ENCODE results near the gene PTPA.
"Not testable (repeated sequence)": the region's sequence is repeated elsewhere in the genome, so short reads cannot be mapped to it uniquely, and the experiment has no call there.

The PTPA gene

GRCh38 chr9:129178568-129179382, 67.6 kb downstream of the PTPA start:
- DNase-seq = no peak

DNA sequence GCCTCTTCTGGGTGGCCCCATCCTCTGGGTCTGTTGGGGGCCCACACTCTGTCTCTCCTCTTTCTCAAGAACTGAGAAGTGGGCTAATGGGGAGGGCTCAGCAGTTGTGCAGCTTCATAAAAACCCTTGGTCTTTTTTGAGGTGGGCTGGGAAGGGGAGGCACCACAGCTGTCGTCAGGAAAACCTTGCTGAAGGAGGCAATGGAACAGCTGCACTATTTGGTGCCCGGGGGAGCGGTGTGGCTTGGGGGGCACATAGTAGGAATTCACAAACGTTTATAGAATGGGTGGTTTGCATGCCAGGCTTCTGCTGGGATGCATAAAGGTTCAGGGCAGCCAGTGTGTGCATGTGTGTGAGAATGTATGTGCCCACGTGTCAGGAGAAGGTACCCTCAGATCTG, 70.0 kb downstream of the PTPA start:
- DNase-seq = no peak

GRCh38 chr9:129182122-129182521, 70.9 kb downstream of the PTPA start:
- DNase-seq = no peak

- DNase-seq = no peak
These were observed 71.6 kb downstream of the PTPA start for GRCh38 chr9:129182625-129183494.

- no peak for DNase-seq
These were observed 72.4 kb downstream of the PTPA start for GRCh38 chr9:129183495-129184218.

GRCh38 chr9:129184219-129184524, 73.0 kb downstream of the PTPA start:
- no peak for DNase-seq

DNA sequence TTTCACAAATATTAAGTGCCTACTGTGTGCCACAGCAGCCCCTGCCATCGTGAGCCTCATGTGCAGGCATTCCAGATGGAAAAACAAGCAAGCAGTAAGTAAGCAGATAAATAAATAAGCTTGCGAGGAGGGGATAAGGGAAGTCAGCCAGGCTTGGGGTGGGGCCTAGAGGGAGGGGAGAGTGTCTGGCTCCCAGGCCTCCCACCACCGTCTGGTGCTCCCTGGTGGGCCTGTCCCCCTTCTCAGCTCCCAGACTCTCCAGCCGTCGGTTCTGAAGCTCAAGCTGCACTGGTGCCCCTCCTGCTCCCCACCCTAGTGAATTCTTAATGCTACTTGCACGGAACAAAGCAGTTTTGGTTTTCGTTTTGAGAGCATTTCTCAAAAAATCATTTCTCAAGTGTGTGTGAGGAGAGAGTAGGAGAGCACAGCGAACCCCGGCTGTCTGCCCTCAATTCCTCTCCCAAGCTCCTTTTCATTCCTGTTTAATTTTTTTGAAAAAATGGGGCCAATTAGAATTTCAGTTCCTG, 73.4 kb downstream of the PTPA start:
- no peak for DNase-seq

DNA sequence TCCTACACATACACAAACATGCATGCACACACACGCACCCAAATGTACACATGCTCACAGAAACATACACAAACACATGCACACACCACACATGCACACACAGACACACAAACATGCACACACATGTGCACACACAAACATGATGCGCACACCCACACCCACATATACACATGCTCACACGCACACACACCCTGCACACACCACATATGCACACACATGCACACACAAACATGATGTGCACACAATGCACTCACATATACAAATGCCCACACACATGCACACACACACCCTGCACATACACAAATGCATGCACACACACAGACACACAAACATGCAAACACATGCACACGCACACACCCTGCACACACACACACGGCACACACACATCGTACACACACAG, 74.2 kb downstream of the PTPA start:
- no peak for DNase-seq

DNA sequence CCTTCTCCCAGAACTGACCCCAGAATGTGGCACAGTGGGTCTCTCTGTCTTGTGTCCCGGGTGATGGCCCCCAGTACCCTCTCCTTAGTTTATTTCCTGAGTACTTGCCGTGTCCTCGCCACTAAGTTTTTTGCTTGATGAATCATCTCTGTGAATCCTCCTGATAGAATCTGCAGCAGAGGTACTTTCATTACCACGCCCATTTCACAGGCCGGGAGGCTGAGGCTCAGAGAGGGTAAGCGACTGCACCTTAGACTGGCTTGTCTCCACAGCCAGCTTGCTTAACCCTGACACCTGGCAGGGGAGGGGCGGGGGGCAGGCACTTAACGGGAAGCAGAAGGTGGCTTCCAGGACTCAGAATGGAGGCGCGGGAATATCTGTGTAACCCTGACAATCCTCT, 74.8 kb downstream of the PTPA start:
- DNase-seq = no peak

DNA sequence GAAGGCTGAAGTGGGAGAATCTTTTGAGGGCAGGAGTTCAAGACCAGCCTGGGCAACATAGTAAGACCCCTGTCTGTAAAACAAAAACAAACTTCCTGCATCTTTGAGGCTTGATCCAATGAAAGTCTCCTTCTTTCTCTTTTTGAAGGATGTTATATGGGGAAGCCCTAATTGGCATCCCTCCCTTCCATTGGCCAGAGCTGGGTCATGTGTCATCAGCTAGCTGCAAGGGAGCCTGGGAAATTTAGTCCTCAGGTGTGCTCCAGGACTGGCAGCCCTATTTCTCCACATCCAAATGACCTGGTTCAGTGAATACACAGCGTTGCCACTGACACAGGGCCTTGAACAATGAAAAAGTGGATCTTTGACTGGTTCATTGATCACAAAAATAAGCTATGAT, 75.8 kb downstream of the PTPA start:
- DNase-seq = no peak

DNA sequence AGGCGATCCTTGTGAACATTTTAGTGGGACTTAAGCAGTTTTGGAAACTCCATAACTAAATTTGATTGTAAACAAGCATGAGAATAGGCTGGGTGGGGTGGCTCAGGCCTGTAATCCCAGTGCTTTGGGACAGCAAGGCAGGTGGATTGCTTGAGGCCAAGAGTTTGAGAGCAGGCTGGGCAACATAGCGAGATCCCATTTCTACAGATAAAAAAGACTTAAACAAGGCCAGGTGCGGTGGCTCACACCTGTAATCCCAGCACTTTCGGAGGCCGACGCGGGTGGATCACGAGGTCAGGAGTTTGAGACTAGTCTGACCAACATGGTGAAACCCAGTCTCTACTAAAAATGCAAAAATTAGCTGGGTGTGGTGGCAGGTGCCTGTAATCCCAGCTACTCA, 78.8 kb downstream of the PTPA start:
- DNase-seq = not testable (repeated sequence)

DNA sequence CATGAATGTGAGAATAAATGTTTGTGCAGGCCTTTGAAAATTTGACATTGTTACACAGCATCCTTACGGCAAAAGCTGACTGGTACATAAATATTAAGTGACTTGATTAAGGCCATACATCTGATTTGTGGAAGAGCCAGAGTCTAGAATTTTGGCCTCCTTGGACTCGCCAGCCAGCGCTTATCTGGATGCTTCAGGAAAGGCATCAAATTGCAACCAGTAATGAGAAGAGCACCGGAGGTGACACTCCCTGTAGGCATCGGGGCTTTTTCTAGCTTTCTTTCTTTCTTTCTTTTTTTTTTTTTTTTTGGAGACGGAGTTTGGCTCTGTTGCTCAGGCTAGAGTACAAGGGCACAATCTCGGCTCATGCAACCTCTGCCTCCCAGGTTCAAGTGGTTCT, 80.0 kb downstream of the PTPA start:
- no peak for DNase-seq

GRCh38 chr9:129193655-129194054, 82.4 kb downstream of the PTPA start:
- no peak for DNase-seq

- no peak for DNase-seq
These were observed 83.0 kb downstream of the PTPA start for GRCh38 chr9:129194221-129194620.

DNA sequence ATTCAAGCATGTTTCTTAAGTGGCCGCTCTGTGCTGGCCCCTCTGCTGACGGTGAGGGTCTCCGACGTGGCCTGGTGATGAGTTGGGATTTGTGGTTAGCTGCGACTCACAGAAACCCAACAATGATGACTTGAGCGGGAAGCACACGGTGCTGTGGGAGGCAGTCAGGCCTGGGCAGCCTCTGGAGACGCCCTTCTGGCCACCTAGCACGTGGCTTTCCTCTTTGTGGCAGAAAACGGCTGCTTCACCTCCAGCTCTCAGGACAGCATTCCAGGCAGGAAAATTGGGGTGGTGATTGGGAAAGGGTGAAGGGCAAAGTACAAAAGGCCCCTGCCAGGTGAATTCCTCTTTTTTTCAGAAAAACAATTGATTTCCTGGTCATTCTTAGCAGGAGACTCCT, 84.4 kb downstream of the PTPA start:
- no peak for DNase-seq

- not testable (repeated sequence) for DNase-seq
These were observed 85.8 kb downstream of the PTPA start for GRCh38 chr9:129197045-129197444.

GRCh38 chr9:129197978-129198318, 86.7 kb downstream of the PTPA start:
- no peak for DNase-seq

Measured in activated gamma-delta T cell (primary cell).